ENCODE measurements around the gene SAFB.

SAFB gene

GRCh38 chr19:5628461-5628860 lies 5.6 kb downstream of the SAFB start:
- DNase-seq, result no peak

DNA sequence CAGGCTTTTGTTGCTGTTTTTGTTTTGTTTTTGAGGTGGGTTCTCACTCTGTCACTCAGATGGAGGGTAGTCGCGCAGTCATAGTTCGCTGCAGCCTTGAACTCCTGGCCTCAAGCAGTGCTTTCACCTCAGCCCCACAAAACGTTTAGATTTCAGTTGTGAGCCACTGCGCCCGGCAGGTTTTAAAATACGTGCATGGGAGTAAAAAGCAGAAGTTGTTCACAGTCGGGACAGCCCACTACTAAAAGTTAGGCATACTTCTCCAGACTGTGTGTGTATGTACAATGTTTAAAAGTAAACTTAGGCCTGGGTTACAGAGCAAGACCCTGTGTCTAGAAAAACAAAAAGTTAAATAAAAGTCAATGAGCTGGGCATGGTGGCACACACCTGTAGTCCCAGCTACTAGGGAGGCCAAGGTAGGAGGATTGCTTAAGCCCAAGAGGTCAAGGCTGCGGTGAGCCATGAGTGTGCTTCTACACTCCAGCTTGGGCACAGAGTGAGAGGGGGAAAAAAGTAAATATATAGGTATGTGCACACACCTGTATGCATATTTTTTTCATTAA lies 6.1 kb downstream of the SAFB start:
- DNase-seq, result no peak

- no peak for DNase-seq
Measured at GRCh38 chr19:5631567-5632240, 8.8 kb downstream of the SAFB start.

DNA sequence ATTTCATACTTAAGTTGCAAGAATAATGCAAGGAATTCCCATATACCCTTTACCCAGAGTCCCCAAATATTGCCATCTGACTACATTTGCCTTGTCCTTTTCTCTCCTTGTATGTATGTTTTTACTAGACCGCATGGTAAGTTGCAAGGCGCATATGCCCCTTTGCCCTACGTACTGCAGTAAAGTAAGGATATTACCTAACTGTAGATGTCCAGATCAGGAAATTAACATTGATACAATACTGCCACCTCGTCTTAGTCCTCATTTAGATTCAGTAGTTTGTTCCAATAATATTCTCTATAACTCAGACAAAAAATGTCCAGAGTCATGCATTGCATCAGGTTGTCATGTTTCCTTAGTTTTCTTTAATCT lies 9.3 kb downstream of the SAFB start:
- no peak for DNase-seq

DNA sequence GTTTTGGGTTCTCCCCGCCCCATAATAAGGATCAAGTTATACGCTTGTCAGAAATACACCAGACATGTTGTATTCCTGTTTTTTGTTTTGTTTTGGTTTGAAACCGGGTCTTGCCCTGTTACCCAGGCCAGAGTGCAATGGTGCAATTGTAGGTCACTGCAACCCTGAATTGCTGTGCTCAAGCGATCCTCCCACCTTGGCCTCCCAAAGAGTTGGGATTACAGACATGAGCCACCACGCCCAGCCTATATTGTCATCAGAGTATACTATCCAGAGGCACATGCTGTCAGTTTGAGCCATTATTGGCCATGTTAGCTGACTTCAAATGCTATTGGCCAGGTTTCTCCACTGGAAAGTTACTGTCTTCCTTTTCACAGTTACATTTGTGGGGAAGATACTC lies 9.8 kb downstream of the SAFB start:
- DNase-seq, result no peak

DNA sequence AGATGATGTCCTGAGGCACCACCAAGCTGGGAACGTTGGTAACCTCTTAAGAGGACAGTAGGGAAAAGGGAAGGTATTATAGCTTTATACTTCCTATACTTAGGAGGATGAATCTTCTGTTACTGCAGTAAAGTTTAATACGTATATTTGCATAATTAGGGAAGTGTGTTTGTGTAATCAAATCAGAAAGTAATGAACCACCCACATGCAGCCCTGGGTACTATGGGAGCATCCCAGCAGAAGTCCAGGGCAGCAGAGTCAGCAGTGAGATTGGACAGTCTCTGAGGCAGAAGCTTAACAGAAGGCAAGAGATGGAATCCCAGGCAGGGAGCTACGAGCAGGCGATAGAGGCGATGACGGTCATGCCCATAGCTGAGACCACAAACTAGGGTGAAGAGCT lies 12.5 kb downstream of the SAFB start:
- DNase-seq, result no peak

- DNase-seq, result no peak
Measured at GRCh38 chr19:5637971-5638370, 15.1 kb downstream of the SAFB start.

- DNase-seq, result no peak
Measured at GRCh38 chr19:5641171-5641570, 18.3 kb downstream of the SAFB start.

GRCh38 chr19:5642204-5642603 lies 19.3 kb downstream of the SAFB start:
- no peak for DNase-seq

GRCh38 chr19:5643060-5643459 lies 20.2 kb downstream of the SAFB start:
- DNase-seq, result no peak

DNA sequence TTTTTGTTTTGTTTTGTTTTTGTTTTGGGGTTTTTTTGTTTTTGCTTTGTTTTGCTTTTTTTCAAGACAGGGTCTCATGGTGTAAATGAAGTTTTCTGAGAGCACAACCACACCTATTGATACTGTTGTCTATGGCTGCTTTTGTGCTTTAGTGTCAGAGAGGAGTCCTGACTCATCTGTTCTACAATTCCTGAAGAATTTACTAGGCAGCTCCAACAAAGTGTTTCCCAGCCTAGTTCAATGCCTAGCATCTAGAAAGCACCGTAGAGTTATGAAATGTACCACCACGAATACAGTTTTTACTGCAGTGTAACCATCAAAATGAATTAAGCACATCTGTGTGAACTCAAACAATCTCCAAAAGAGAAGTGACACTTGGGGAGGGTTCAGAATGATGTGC lies 21.2 kb downstream of the SAFB start:
- DNase-seq, result no peak

GRCh38 chr19:5645409-5645808 lies 22.5 kb downstream of the SAFB start:
- DNase-seq, result no peak

GRCh38 chr19:5646703-5647102 lies 23.8 kb downstream of the SAFB start:
- DNase-seq, result no peak

DNA sequence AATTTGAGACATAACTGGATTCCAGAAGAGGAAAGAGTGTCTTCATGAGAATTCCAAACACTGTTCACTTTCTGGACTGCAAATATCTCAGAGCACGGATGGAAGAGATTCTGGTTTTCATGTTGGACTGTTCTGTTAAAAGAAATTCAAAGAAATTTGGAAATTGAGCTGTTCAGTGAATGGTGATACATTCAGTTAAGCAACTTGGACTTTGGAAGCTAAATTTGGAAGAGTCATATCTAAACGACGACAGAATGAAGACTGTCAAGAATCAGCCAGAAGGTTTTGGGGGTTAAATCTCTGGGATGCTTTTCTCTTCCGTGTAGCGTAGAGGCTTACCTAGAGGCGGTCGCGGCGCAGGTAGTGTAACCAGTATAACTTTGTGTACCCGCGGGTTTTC lies 25.6 kb downstream of the SAFB start:
- no peak for DNase-seq

DNA sequence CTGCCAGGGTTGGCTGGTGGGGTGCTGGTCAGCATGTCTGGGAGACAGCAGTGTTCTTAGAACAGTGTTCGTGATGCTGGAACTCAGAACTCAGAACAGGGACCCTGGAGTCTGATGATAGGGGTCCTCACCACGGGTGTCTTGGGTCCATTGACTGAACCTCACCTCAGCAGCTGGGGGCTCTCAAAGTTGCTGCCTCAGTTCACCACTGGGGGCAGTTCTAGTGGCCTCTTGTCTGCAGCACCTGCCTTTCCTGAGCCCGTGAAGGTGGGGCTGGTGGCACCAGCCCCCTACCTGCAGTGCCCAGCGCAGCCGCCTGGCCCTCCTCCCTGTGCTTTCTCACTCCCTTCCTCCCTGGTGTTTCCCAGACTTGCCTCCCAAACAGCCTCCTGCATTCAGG lies 28.5 kb downstream of the SAFB start:
- DNase-seq, result no peak

DNA sequence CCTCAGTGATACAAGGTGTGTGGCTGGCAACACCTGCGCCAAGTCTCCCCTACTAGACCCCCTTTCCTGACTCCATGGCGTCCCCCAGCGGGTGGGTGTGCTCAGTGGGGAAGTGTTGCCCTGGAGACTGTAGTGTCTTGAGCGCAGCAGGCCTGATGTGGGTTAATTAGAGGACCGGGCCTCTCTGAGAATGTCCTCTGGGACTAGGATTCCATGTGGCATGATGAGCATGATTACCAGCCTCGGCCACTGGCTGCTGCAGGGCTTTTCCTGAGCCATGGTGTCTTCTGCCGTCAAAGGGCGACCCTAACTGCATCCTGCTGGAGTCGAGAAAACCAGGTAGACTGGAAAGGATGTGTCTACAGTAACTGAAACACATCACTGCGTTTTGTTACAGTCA lies 29.4 kb downstream of the SAFB start:
- DNase-seq, result no peak

GRCh38 chr19:5654931-5655330 lies 32.0 kb downstream of the SAFB start:
- DNase-seq, result no peak

DNA sequence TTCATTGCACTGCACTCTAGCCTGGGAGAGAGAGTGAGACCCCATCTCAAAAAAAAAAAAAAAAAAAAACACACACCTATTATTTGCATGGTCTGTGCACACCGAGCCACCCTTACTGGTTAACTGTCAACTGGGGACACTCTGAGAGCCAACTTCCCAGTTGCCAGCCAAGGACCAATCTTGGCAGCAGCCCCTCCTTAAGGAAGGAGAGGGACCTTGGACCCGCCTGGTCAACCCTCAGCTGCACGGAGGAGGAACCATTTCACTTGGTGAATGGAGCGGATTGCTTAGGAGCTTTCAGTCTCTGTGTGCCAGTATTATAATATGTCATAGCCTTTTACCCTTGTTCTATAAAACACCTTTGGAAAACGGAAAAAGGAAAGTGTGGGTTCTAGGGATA lies 32.5 kb downstream of the SAFB start:
- DNase-seq, result no peak

- no peak for DNase-seq
Measured at GRCh38 chr19:5661483-5661882, 38.6 kb downstream of the SAFB start.

DNA sequence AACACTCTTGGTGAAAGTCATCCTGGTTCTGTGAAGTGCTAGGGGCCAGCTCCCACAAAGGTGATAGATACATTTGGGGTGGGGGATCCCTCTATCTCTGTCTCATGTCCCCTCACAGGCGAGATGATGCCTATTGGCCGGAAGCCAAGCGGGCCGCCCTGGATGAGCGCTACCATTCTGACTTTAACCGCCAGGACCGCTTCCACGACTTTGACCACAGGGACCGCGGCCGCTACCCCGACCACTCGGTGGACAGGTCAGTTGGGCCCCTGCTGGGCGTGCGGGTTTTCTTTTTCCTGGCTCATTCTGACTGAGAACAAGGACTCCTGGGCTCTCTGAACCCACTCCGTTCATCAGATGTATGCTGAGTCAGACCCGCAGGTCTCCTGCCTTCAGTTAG lies 41.0 kb downstream of the SAFB start:
- DNase-seq, result no peak

- DNase-seq, result no peak
Measured at GRCh38 chr19:5664515-5664914, 41.6 kb downstream of the SAFB start.

GRCh38 chr19:5665781-5666513 lies 43.1 kb downstream of the SAFB start:
- no peak for DNase-seq

- DNase-seq, result no peak
Measured at GRCh38 chr19:5666921-5667610, 44.2 kb downstream of the SAFB start.

GRCh38 chr19:5667751-5668271 lies 44.9 kb downstream of the SAFB start:
- no peak for DNase-seq

All from NCI-H524 (cell line).